ENCODE results near the gene RAB44. TPM values are rescaled to one million over a fixed set of nuclear protein-coding genes. Genes with fewer than 3 reads are reported as not detected.

The RAB44 gene
- total RNA-seq, 2 donors from 2014 or later: 0.08 to 0.30 TPM

DNA sequence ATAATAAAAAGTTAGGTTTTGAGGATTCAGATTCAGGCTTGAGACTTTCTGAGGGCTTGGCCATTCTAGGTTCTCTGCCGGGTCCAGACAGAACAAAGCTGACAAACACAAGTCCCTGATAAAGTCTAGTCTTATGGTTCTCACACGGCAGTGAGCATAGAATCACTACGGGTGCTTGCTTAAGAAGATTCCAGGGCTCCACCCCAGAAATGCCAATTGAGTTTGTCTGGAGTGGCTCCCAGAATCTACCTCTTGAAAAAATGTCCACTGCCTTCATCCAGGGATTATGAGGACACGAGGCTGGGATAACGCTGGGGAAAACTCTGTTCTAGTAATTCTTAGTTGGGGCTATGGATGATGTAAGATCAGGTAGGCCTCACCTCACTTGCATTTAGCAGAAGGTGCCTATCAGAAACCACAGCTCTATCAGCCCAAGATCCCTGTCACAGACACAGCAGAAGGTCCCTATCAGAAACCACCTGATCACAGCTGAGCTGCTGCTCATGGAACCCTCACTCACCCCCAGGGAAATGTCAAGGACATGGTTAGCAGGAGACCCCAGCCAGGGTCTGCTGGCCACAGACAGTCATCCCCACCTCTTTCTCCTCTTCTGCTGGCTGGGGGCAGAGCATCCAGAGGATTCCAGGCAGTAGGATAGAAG lies 52.3 kb downstream of the RAB44 start:
- Histone ChIP-seq H3K27ac (no peak overlapping the region), H3K27me3 (no peaks in the 10 kb centered on the region), H3K4me3 (no peak overlapping the region), H3K9me3 (no peaks in the 10 kb centered on the region), H3K9ac (ENCODE audit: low read depth in 2 of 2, low read length in 2 of 2) (no peak overlapping the region), H3K4me1 (peaks cover 12% of the 10 kb centered on the region), H3K36me3 (no peaks in the 10 kb centered on the region)
- TF ChIP-seq, protein P1, sequence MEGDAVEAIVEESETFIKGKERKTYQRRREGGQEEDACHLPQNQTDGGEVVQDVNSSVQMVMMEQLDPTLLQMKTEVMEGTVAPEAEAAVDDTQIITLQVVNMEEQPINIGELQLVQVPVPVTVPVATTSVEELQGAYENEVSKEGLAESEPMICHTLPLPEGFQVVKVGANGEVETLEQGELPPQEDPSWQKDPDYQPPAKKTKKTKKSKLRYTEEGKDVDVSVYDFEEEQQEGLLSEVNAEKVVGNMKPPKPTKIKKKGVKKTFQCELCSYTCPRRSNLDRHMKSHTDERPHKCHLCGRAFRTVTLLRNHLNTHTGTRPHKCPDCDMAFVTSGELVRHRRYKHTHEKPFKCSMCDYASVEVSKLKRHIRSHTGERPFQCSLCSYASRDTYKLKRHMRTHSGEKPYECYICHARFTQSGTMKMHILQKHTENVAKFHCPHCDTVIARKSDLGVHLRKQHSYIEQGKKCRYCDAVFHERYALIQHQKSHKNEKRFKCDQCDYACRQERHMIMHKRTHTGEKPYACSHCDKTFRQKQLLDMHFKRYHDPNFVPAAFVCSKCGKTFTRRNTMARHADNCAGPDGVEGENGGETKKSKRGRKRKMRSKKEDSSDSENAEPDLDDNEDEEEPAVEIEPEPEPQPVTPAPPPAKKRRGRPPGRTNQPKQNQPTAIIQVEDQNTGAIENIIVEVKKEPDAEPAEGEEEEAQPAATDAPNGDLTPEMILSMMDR (IDR thresholded peaks at IDR 0.05): no peak
- intact Hi-C loops (cut with DNase I): no loop called here
- no peak for DNase-seq

DNA sequence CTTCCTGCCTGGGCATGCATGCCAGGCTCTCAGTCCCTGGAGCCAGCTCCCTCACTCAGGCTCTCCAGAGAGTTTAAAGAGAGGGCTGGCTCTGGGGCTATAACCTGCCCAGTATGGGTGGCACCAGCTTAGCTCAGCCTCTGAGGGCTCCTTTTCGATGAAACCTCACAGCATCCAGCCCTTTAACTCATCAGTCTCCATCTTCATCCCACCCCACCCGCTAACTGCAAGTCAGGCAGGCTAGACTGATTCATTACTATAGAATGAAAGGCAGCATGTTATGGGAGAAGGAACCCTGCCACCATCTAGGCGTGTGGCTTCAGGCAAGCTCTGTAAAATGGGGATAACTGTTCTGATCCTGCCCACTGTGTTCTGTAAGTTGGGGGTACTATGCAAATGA lies 53.5 kb downstream of the RAB44 start:
- H3K9ac ChIP-seq (ENCODE audit: low read depth in 2 of 2, low read length in 2 of 2): peak overlapping the region in 1 of 2 donors; percentile 31
- H3K4me3 ChIP-seq: no peak overlapping the region
- intact Hi-C loops (cut with DNase I): no loop called here
- TF ChIP-seq, protein P1 (IDR thresholded peaks at IDR 0.05): no peak
- peaks cover 18% of the 10 kb centered on the region for H3K4me1 ChIP-seq
- H3K27me3 ChIP-seq: no peaks in the 10 kb centered on the region
- no peaks in the 10 kb centered on the region for H3K9me3 ChIP-seq
- no peak for DNase-seq
- H3K36me3 ChIP-seq: no peaks in the 10 kb centered on the region
- no peak overlapping the region for H3K27ac ChIP-seq

DNA sequence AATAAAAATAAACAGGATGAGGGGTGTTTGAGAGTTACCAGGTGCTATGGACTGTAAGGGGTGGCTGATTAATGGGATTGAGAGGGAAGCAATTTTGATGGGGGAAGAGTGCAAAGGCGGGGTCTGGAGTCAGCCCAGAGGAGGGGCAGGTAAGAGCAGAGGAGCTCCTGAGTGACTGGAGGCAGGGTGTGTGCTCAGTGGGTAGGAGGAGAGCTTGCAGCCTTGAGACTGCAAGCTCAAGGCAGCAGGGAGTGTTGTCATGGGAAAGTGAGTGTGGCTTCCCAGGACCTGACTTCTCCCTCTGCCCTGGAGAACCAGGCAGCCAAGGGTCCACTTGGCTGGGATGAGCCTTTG lies 54.2 kb downstream of the RAB44 start:
- Histone ChIP-seq H3K27me3 (no peaks in the 10 kb centered on the region), H3K9me3 (no peaks in the 10 kb centered on the region), H3K4me1 (peaks cover 23% of the 10 kb centered on the region), H3K27ac (peak overlapping the region; percentile 77), H3K4me3 (no peak overlapping the region), H3K9ac (ENCODE audit: low read depth in 2 of 2, low read length in 2 of 2) (peak overlapping the region; percentile 50 to 78), H3K36me3 (no peaks in the 10 kb centered on the region)
- no peak for DNase-seq
- intact Hi-C loops (cut with DNase I): no loop called here
- TF ChIP-seq, protein P1 (IDR thresholded peaks at IDR 0.05): no peak

DNA sequence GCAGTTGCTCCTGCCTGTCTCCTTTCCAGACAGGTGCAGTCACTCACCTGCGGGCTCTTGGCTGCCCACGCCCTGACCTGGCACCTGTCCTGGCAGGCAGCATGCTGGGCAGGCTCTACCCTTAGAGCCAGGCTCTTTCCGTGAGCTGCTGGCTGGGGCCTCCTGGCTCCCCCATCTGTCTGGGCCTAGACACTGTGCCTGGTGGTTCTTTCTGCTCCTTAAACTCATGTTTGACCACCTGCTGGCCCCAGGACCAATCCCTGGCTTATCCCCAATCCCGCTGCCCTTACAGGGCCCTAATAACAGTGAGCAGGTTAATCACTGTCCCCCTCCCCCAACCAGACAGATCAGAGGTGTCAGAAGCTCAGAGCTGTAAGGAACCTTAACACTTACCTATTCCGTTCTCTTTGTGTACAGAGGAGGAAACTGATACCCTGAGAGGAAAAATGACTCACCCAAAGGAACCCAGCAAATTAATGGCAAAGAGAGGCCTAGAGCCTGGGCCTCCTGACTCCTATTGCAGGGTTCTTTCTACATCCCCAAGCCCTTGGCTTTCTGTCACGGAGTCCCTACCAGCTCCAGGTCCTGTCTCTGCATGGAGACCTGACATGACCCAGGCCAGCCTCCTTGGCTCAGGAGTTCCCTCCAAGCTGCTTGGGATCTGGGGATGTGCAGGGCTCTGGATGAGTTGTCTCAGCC lies 54.7 kb downstream of the RAB44 start:
- H3K36me3 ChIP-seq: no peaks in the 10 kb centered on the region
- intact Hi-C loops (cut with DNase I): no loop called here
- DNase-seq: peak; percentile 81
- no peaks in the 10 kb centered on the region for H3K9me3 ChIP-seq
- H3K9ac ChIP-seq (ENCODE audit: low read depth in 2 of 2, low read length in 2 of 2): peak overlapping the region; percentile 50 to 78
- peaks cover 23% of the 10 kb centered on the region for H3K4me1 ChIP-seq
- H3K27ac ChIP-seq: peak overlapping the region; percentile 77
- H3K4me3 ChIP-seq: no peak overlapping the region
- TF ChIP-seq, protein P1 (IDR thresholded peaks at IDR 0.05): no peak
- no peaks in the 10 kb centered on the region for H3K27me3 ChIP-seq

DNA sequence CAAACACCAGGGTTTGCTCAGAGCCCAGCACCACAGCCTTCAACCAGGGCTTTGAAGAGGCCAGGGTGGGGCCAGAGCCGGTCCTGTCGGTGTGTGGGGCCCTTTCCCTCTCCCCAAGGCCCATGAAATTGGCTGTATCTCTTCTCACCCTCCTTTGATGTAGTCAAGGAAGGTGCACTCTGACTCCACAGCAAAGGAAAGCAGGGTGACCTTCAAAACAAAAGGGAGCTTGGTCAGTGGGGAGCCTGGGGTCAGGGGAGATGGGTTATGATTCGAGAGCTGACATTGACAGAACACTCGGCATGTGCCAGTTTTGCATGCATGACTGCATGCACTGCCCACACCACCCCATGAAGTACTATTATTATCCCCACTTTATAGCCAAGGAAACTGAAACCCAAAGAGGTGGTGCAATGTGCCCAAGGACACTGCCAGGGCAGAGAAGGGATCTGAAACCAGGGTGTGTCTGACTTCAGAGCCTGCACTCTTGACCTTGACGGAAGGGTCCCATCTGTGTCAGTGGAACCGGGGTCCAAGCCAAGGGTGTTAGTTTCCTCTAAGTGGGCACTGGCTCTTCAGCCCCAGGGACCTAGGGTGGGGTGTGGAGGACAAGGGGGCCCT lies 55.4 kb downstream of the RAB44 start:
- no peak overlapping the region for H3K4me3 ChIP-seq
- peaks cover 23% of the 10 kb centered on the region for H3K4me1 ChIP-seq
- no peaks in the 10 kb centered on the region for H3K36me3 ChIP-seq
- H3K9ac ChIP-seq (ENCODE audit: low read depth in 2 of 2, low read length in 2 of 2): peak overlapping the region; percentile 56 to 78
- H3K27me3 ChIP-seq: no peaks in the 10 kb centered on the region
- TF ChIP-seq, protein P1 (IDR thresholded peaks at IDR 0.05): no peak
- intact Hi-C loops (cut with DNase I): no loop called here
- DNase-seq: peak; percentile 67
- peak overlapping the region; percentile 77 for H3K27ac ChIP-seq
- no peaks in the 10 kb centered on the region for H3K9me3 ChIP-seq

Data from colonic mucosa (tissue), 4 donors.